ENCODE measurements around the gene KRTAP5-10.
"Not testable (repeated sequence)": the region's sequence is repeated elsewhere in the genome, so short reads cannot be mapped to it uniquely, and the experiment has no call there.

- TF ChIP-seq CTCF (IDR thresholded peaks at IDR 0.05 in 2 of 3, conservative IDR thresholded peaks at IDR 0.05 in 1 of 3; ENCODE audit: borderline replicate concordance in 1 of 3, insufficient read depth in 1 of 3, low read depth in 2 of 3, low read length in 2 of 3); EZH2phosphoT487 (IDR thresholded peaks at IDR 0.05; ENCODE audit: borderline replicate concordance); EZH2 (IDR thresholded peaks at IDR 0.05); JUND (IDR thresholded peaks at IDR 0.05); YY1 (IDR thresholded peaks at IDR 0.05; ENCODE audit: extremely low read depth, insufficient replicate concordance, low read depth, low read length); POLR2A (IDR thresholded peaks at IDR 0.05; ENCODE audit: borderline replicate concordance, extremely low read depth, insufficient read depth, insufficient read length); POLR2AphosphoS5 (IDR thresholded peaks at IDR 0.05; ENCODE audit: low read depth, low read length): not testable (repeated sequence)
These were observed 20.3 kb downstream of the KRTAP5-10 start for GRCh38 chr11:71585673-71586072.

Data from HCT116 (cell line).